ENCODE data around the gene RNLS. TPM values are rescaled to one million over a fixed set of nuclear protein-coding genes. Genes with fewer than 3 reads are reported as not detected.
A peak's percentile ranks its signal among the peaks of the same experiment; 100 is the strongest.

RNLS gene
- total RNA-seq, 1 donor from 2014 or later, result 13.3 TPM

GRCh38 chr10:88227342-88228018 is 355.6 kb downstream of the RNLS start:
- peak overlapping the region; percentile 33 for H3K27ac ChIP-seq

GRCh38 chr10:88226891-88227290 is 356.2 kb downstream of the RNLS start:
- Histone ChIP-seq H3K36me3 (no peaks in the 10 kb centered on the region), H3K4me1 (peaks cover 17% of the 10 kb centered on the region), H3K9me3 (no peaks in the 10 kb centered on the region), H3K27me3 (no peaks in the 10 kb centered on the region), H3K27ac (no peak overlapping the region), H3K4me3 (no peak overlapping the region)
- TF ChIP-seq POLR2AphosphoS5 (IDR thresholded peaks at IDR 0.05; ENCODE audit: insufficient read depth in 1 of 2, low read depth in 1 of 2), result no peak
- TF ChIP-seq, protein P1, sequence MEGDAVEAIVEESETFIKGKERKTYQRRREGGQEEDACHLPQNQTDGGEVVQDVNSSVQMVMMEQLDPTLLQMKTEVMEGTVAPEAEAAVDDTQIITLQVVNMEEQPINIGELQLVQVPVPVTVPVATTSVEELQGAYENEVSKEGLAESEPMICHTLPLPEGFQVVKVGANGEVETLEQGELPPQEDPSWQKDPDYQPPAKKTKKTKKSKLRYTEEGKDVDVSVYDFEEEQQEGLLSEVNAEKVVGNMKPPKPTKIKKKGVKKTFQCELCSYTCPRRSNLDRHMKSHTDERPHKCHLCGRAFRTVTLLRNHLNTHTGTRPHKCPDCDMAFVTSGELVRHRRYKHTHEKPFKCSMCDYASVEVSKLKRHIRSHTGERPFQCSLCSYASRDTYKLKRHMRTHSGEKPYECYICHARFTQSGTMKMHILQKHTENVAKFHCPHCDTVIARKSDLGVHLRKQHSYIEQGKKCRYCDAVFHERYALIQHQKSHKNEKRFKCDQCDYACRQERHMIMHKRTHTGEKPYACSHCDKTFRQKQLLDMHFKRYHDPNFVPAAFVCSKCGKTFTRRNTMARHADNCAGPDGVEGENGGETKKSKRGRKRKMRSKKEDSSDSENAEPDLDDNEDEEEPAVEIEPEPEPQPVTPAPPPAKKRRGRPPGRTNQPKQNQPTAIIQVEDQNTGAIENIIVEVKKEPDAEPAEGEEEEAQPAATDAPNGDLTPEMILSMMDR (IDR thresholded peaks at IDR 0.05), result no peak
- no peak for TF ChIP-seq POLR2A (IDR thresholded peaks at IDR 0.05)
- no peak for DNase-seq (ENCODE audit: extremely low spot score in 2 of 2)
- intact Hi-C loops (cut with DNase I), result no loop called here

More at GRCh38 chr10:88227342-88228018, 355.6 kb downstream of the RNLS start:
- intact Hi-C loops (cut with DNase I), result no loop called here
- Histone ChIP-seq H3K4me3 (no peak overlapping the region), H3K27me3 (no peaks in the 10 kb centered on the region), H3K4me1 (peaks cover 18% of the 10 kb centered on the region), H3K9me3 (no peaks in the 10 kb centered on the region), H3K36me3 (no peaks in the 10 kb centered on the region)
- no peak for DNase-seq (ENCODE audit: extremely low spot score in 2 of 2)
- TF ChIP-seq, protein P1 (IDR thresholded peaks at IDR 0.05), result no peak
- no peak for TF ChIP-seq POLR2A (IDR thresholded peaks at IDR 0.05)
- TF ChIP-seq POLR2AphosphoS5 (IDR thresholded peaks at IDR 0.05; ENCODE audit: insufficient read depth in 1 of 2, low read depth in 1 of 2), result no peak

DNA sequence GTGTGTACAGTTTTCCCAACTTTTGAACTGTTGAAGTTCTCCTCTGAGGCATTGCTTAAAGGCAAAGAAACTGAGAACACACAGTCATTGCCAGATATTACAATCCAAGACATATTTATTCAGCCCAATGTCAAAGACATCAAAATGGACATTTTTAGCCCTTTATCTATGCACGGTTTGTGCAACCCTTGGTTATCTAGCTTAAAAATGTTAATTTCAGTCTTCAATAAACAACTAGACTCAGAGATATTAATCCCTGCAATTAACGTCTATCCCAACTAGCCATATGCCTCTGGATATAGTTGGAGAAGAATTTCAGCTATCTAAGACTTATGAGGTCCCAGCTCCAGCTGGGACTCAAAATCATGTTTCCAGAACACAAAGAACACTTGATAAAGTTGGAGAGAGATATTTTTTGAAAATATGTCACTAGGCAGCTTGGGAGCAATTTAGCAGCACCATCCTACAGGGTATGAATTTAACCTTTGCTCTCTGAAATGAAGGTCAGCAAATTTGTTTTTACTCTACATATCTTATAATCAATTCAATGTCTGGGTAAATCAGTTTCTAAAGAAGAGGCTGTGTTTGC is 357.0 kb downstream of the RNLS start:
- H3K27ac ChIP-seq, result no peak overlapping the region
- H3K4me1 ChIP-seq, result peaks cover 17% of the 10 kb centered on the region
- H3K27me3 ChIP-seq, result no peaks in the 10 kb centered on the region
- TF ChIP-seq POLR2A (IDR thresholded peaks at IDR 0.05), result no peak
- no peak for TF ChIP-seq POLR2AphosphoS5 (IDR thresholded peaks at IDR 0.05; ENCODE audit: insufficient read depth in 1 of 2, low read depth in 1 of 2)
- TF ChIP-seq, protein P1 (IDR thresholded peaks at IDR 0.05), result no peak
- no peaks in the 10 kb centered on the region for H3K9me3 ChIP-seq
- no peak overlapping the region for H3K4me3 ChIP-seq
- intact Hi-C loops (cut with DNase I), result no loop called here
- no peaks in the 10 kb centered on the region for H3K36me3 ChIP-seq
- no peak for DNase-seq (ENCODE audit: extremely low spot score in 2 of 2)

Small RNA genes lying within 50 kb of the gene (small RNA-seq; reads per million reads assigned to genes)
- gene AL353149.1, result not detected
- gene RF00019, result not detected

Other genes starting within 250 kb of the RNLS start
- not detected for gene LIPJ, start 3.4 kb upstream of the RNLS start, total RNA-seq
- not detected for gene LIPF, start 81.1 kb upstream of the RNLS start, total RNA-seq
- not detected for gene LIPK, start 122.9 kb upstream of the RNLS start, total RNA-seq
- not detected for gene LIPN, start 176.7 kb upstream of the RNLS start, total RNA-seq
- gene LIPM, start 219.4 kb upstream of the RNLS start, total RNA-seq, result not detected

All from vagina (tissue), 2 donors.